Keratinocyte (primary cell): ENCODE results near the gene HMG20A. TPM values are rescaled to one million over a fixed set of nuclear protein-coding genes. Genes with fewer than 3 reads are reported as not detected.

Source experiments
- DNase-seq: peaks from one replicate; pipeline ENCODE4 v3.0.0-alpha.2; 2011; ENCODE audit warnings: low read depth, missing footprints, low spot score
- FAIRE-seq: peaks from 2 replicates; lab custom pipeline; 2011; peaks lifted over from hg19 to GRCh38; lab: Jason Lieb, UNC
- H2AFZ ChIP-seq: 2 replicates; pipeline ENCODE4 v1.6.0; 2012; ENCODE audit warnings: low read length, control low read depth, inconsistent platforms; ENCODE audit not compliant: control insufficient read depth
- H3K27ac ChIP-seq: 2 replicates; pipeline ENCODE4 v1.5.1; 2011; ENCODE audit warnings: low read length; ENCODE audit not compliant: control insufficient read depth, insufficient read depth
- H3K27me3 ChIP-seq: 3 replicates; pipeline ENCODE4 v1.6.0; 2011; ENCODE audit warnings: low read length; ENCODE audit not compliant: control insufficient read depth, insufficient read depth; ENCODE audit errors: extremely low read depth
- H3K36me3 ChIP-seq, 2 experiments: 2 replicates in 1 of 2; 3 replicates in 1 of 2; pipeline ENCODE4 v1.5.1; 2011; ENCODE audit warnings: low read length in 2 of 2, mild to moderate bottlenecking in 1 of 2; ENCODE audit not compliant: control insufficient read depth in 2 of 2, insufficient read depth in 2 of 2; ENCODE audit errors: extremely low read depth in 1 of 2
- H3K4me1 ChIP-seq: 3 replicates; pipeline ENCODE4 v1.5.1; 2011; ENCODE audit warnings: low read length; ENCODE audit not compliant: control insufficient read depth, insufficient read depth; ENCODE audit errors: extremely low read depth
- H3K4me2 ChIP-seq: 3 replicates; pipeline ENCODE4 v1.6.0; 2011; ENCODE audit warnings: low read depth, low read length; ENCODE audit not compliant: control insufficient read depth, insufficient read depth; ENCODE audit errors: extremely low read depth
- H3K4me3 ChIP-seq, 3 experiments: fragments of 200-600 bp in 1 of 3; sonication (generic) in 1 of 3; 2 replicates in 2 of 3; 3 replicates in 1 of 3; pipeline ENCODE4 v1.5.1; 2011 to 2016; ENCODE audit warnings: low read length in 3 of 3, mild to moderate bottlenecking in 3 of 3, control low read depth in 2 of 3, inconsistent platforms in 1 of 3, low read depth in 1 of 3, mixed read lengths in 1 of 3, mixed run types in 1 of 3, moderate library complexity in 1 of 3; ENCODE audit not compliant: control insufficient read depth in 2 of 3, insufficient read depth in 2 of 3; ENCODE audit errors: extremely low read depth in 1 of 3
- H3K79me2 ChIP-seq: 2 replicates; pipeline ENCODE4 v1.6.0; 2012; ENCODE audit warnings: low read length; ENCODE audit not compliant: control insufficient read depth, insufficient read depth
- H3K9ac ChIP-seq: 3 replicates; pipeline ENCODE4 v1.6.0; 2011; ENCODE audit warnings: low read length; ENCODE audit not compliant: control insufficient read depth, insufficient read depth; ENCODE audit errors: extremely low read depth
- H3K9me1 ChIP-seq: 3 replicates; pipeline ENCODE4 v1.6.0; 2011; ENCODE audit warnings: low read length; ENCODE audit not compliant: control insufficient read depth, insufficient read depth; ENCODE audit errors: extremely low read depth
- H3K9me3 ChIP-seq: 2 replicates; pipeline ENCODE4 v1.5.1; 2012; ENCODE audit warnings: low read depth, low read length; ENCODE audit not compliant: control insufficient read depth
- H4K20me1 ChIP-seq: 3 replicates; pipeline ENCODE4 v1.6.0; 2011; ENCODE audit warnings: low read length; ENCODE audit not compliant: control insufficient read depth, insufficient read depth; ENCODE audit errors: extremely low read depth
- CTCF ChIP-seq, 3 experiments: IDR thresholded peaks in 1 of 3; conservative IDR thresholded peaks in 1 of 3; optimal IDR thresholded peaks in 1 of 3; 2 replicates in 2 of 3; 3 replicates in 1 of 3; pipeline versions ENCODE3 to v1.5.1; 2011; ENCODE audit warnings: low read length in 3 of 3, mild to moderate bottlenecking in 3 of 3, moderate library complexity in 2 of 3, control low read depth in 1 of 3, inconsistent platforms in 1 of 3; ENCODE audit not compliant: insufficient read depth in 2 of 3; ENCODE audit errors: extremely low read depth in 1 of 3
- EZH2 ChIP-seq: IDR thresholded peaks from one replicate; pipeline ENCODE4 v1.6.1; 2012; ENCODE audit warnings: inconsistent platforms, mild to moderate bottlenecking, low read length, moderate library complexity
- dilution Hi-C: fragments of 300-500 bp; cut with MboI; formaldehyde crosslinking; loops from one replicate; pipeline ENCODE4 v1.7.0; 2020; ENCODE audit warnings: low sequenced_read_pairs; ENCODE audit not compliant: extremely low pct_ligation_motif_present
- polyA plus RNA-seq, 5 experiments: library from polyadenylated mRNA; depleted of rRNA in 3 of 5; stranded (reverse) in 3 of 5; stranded (forward) in 1 of 5; unstranded in 1 of 5; fragments of >200 nt; gene quantifications; 1 replicate in 1 of 5; 2 replicates in 3 of 5; 3 replicates in 1 of 5; pipeline versions ENCODE4 v1.2.1 to v1.2.3, GENCODE V29; 2011 to 2012; ENCODE audit warnings: missing spikeins in 2 of 5, low read depth in 1 of 5, low replicate concordance in 1 of 5

Gene HMG20A
- polyA plus RNA-seq, 1 donor (not counting 4 experiments of a cell fraction or from before 2014, with no cell fraction given) = 44.6 TPM

DNA sequence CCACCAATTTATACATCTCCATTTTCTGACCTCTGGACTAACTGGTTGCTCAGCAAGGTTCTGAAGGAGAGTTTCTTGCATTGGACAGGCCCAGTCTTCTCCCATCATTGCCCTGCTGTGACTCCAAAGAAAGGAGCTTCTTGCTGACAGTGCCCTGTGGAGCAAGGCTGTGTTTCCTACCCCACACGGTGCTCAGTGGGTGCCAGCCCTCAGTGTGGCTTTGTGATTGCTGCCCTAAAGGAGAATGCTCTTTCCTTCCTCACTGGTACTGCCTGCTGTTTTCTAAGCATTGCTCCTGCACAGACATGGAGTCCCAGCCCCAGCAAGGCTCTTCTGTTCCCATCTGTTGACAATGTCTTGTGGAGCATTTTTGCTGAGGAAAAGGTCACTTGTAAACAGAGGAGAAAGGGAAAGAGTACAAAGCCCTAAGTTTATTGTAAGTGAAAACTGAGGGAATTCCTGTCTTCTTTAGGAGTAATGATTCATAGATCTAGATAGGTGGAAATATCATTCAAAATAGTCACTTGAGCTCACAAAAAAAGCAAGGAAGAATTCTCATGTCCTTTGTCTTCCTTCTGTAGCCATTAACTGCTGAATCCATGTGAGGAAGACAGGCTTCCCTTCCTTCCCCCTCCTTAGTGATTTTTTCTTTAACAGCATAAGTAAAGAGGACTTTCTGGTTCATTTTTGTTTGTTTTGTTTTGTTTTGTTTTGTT lies 62.9 kb downstream of the HMG20A start:
- H2AFZ ChIP-seq = no peak overlapping the region
- H3K27me3 ChIP-seq = no peaks in the 10 kb centered on the region
- no peaks in the 10 kb centered on the region for H3K79me2 ChIP-seq
- peaks cover 3 to 4% of the 10 kb centered on the region in 2 experiments for H3K36me3 ChIP-seq
- TF ChIP-seq EZH2 = no peak
- TF ChIP-seq CTCF (optimal IDR thresholded peaks at IDR 0.05 in 1 of 3, IDR thresholded peaks at IDR 0.05 in 1 of 3, conservative IDR thresholded peaks at IDR 0.05 in 1 of 3; ENCODE audit: extremely low read depth in 1 of 3, insufficient read depth in 2 of 3, low read length in 3 of 3) = no peak
- H3K9ac ChIP-seq = no peak overlapping the region
- H3K4me2 ChIP-seq = no peak overlapping the region
- no peaks in the 10 kb centered on the region for H4K20me1 ChIP-seq
- dilution Hi-C loops = no loop called here
- H3K27ac ChIP-seq = no peak overlapping the region
- no peaks in the 10 kb centered on the region for H3K9me1 ChIP-seq
- H3K9me3 ChIP-seq = no peaks in the 10 kb centered on the region
- peaks cover 36% of the 10 kb centered on the region for H3K4me1 ChIP-seq
- no peak overlapping the region for H3K4me3 ChIP-seq
- DNase-seq (no peak), FAIRE-seq (no peak)

DNA sequence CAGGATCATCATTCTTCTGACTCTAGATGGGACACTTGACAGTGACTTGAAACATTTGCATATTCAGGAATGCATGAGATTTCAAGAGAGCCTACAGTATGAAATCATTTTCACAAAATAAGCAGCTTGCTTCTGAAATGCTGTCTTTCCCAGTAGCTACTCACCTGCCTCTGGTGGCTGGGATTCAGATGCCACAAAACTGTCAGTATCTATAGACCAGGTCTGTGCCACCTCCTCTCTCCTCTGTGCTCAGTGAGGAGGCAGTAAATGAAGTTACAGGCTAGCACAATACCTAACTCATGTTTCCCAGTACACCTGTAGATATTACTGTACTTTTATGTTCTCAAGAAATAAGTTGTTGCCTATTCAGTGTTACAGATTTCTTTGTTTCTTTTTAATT lies 64.3 kb downstream of the HMG20A start:
- no peaks in the 10 kb centered on the region for H3K9me3 ChIP-seq
- H3K27ac ChIP-seq = no peak overlapping the region
- H3K4me3 ChIP-seq = no peak overlapping the region
- TF ChIP-seq EZH2 (no peak), CTCF (optimal IDR thresholded peaks at IDR 0.05 in 1 of 3, IDR thresholded peaks at IDR 0.05 in 1 of 3, conservative IDR thresholded peaks at IDR 0.05 in 1 of 3; ENCODE audit: extremely low read depth in 1 of 3, insufficient read depth in 2 of 3, low read length in 3 of 3) (no peak)
- H4K20me1 ChIP-seq = no peaks in the 10 kb centered on the region
- dilution Hi-C loops = no loop called here
- no peaks in the 10 kb centered on the region for H3K27me3 ChIP-seq
- DNase-seq = no peak
- H3K79me2 ChIP-seq = no peaks in the 10 kb centered on the region
- H3K4me2 ChIP-seq = no peak overlapping the region
- peaks cover 2 to 4% of the 10 kb centered on the region in 2 experiments for H3K36me3 ChIP-seq
- no peak overlapping the region for H2AFZ ChIP-seq
- H3K9me1 ChIP-seq = no peaks in the 10 kb centered on the region
- no peak overlapping the region for H3K9ac ChIP-seq
- FAIRE-seq = no peak
- H3K4me1 ChIP-seq = peaks cover 36% of the 10 kb centered on the region
